Measurements from ENCODE around the gene TEKT1. TPM values are rescaled to one million over a fixed set of nuclear protein-coding genes. Genes with fewer than 3 reads are reported as not detected.

The TEKT1 gene
- polyA plus RNA-seq, 1 donor (not counting 4 experiments of a cell fraction or from before 2014, with no cell fraction given), result not detected

DNA sequence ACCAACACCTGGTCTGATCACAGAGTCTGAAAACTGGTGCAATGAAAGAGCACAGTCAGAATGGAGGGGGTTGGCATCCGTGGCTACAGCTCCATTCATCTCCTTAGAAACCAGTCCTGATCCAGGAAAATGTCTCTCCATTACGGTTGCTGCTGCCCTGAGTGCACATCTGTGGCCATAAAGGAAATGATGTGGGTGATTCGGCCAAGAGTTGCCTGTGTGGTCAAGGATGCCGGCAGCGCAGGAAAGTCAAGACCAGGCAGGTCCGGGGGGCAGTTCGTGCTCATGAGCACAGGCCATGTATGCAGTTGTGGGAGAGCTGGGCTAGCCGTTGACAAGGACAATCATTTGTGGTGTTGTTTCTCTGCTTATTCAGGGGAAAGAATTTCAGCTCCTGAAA, 69.8 kb downstream of the TEKT1 start:
- dilution Hi-C loops (cut with MboI; ENCODE audit: extremely low pct_ligation_motif_present, low sequenced_read_pairs), result no loop called here
- Histone ChIP-seq H3K27ac (ENCODE audit: control insufficient read depth, insufficient read depth, low read length) (no peak overlapping the region), H3K4me3 (ENCODE audit: control insufficient read depth in 2 of 3, extremely low read depth in 1 of 3, insufficient read depth in 2 of 3, low read depth in 1 of 3, low read length in 3 of 3) (no peak overlapping the region), H2AFZ (ENCODE audit: control insufficient read depth, low read length) (no peak overlapping the region), H4K20me1 (ENCODE audit: control insufficient read depth, extremely low read depth, insufficient read depth, low read length) (no peaks in the 10 kb centered on the region), H3K4me2 (ENCODE audit: control insufficient read depth, extremely low read depth, insufficient read depth, low read depth, low read length) (no peak overlapping the region), H3K9me1 (ENCODE audit: control insufficient read depth, extremely low read depth, insufficient read depth, low read length) (no peaks in the 10 kb centered on the region), H3K9ac (ENCODE audit: control insufficient read depth, extremely low read depth, insufficient read depth, low read length) (no peak overlapping the region), H3K79me2 (ENCODE audit: control insufficient read depth, insufficient read depth, low read length) (no peaks in the 10 kb centered on the region), H3K36me3 (ENCODE audit: control insufficient read depth in 2 of 2, extremely low read depth in 1 of 2, insufficient read depth in 2 of 2, low read length in 2 of 2) (peaks cover 0 to 3% of the 10 kb centered on the region in 2 experiments), H3K9me3 (ENCODE audit: control insufficient read depth, low read depth, low read length) (no peaks in the 10 kb centered on the region), H3K27me3 (ENCODE audit: control insufficient read depth, extremely low read depth, insufficient read depth, low read length) (no peaks in the 10 kb centered on the region), H3K4me1 (ENCODE audit: control insufficient read depth, extremely low read depth, insufficient read depth, low read length) (no peaks in the 10 kb centered on the region)
- DNase-seq (ENCODE audit: low read depth, low spot score) (no peak), FAIRE-seq (no peak)
- no peak for TF ChIP-seq EZH2 (IDR thresholded peaks at IDR 0.05; ENCODE audit: low read length)
- TF ChIP-seq, protein P1, sequence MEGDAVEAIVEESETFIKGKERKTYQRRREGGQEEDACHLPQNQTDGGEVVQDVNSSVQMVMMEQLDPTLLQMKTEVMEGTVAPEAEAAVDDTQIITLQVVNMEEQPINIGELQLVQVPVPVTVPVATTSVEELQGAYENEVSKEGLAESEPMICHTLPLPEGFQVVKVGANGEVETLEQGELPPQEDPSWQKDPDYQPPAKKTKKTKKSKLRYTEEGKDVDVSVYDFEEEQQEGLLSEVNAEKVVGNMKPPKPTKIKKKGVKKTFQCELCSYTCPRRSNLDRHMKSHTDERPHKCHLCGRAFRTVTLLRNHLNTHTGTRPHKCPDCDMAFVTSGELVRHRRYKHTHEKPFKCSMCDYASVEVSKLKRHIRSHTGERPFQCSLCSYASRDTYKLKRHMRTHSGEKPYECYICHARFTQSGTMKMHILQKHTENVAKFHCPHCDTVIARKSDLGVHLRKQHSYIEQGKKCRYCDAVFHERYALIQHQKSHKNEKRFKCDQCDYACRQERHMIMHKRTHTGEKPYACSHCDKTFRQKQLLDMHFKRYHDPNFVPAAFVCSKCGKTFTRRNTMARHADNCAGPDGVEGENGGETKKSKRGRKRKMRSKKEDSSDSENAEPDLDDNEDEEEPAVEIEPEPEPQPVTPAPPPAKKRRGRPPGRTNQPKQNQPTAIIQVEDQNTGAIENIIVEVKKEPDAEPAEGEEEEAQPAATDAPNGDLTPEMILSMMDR (optimal IDR thresholded peaks at IDR 0.05 in 1 of 3, IDR thresholded peaks at IDR 0.05 in 1 of 3, conservative IDR thresholded peaks at IDR 0.05 in 1 of 3; ENCODE audit: extremely low read depth in 1 of 3, insufficient read depth in 2 of 3, low read length in 3 of 3), result no peak

DNA sequence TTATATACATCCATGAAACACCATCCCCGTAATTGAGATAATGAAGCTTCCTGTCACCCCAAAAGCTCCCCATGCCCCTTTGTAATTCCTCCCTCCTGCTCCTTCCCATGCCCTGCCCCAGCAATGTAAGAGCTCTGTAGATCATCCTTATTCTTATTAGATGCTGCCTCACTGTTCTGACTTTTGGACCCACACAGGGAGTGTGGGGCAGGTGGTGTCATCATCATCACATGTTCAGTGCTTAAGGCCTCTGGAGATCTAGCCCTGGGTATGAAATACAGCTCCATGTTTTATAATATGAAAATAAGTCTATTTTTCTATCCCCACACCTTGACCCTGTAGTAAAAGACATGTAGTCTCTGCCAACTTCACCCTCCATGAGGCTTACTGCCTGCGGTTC, 73.8 kb downstream of the TEKT1 start:
- Histone ChIP-seq H3K9ac (ENCODE audit: control insufficient read depth, extremely low read depth, insufficient read depth, low read length) (no peak overlapping the region), H3K9me1 (ENCODE audit: control insufficient read depth, extremely low read depth, insufficient read depth, low read length) (no peaks in the 10 kb centered on the region), H3K4me1 (ENCODE audit: control insufficient read depth, extremely low read depth, insufficient read depth, low read length) (peaks cover 15% of the 10 kb centered on the region), H3K79me2 (ENCODE audit: control insufficient read depth, insufficient read depth, low read length) (no peaks in the 10 kb centered on the region), H4K20me1 (ENCODE audit: control insufficient read depth, extremely low read depth, insufficient read depth, low read length) (no peaks in the 10 kb centered on the region), H3K4me3 (ENCODE audit: control insufficient read depth in 2 of 3, extremely low read depth in 1 of 3, insufficient read depth in 2 of 3, low read depth in 1 of 3, low read length in 3 of 3) (no peak overlapping the region), H3K27ac (ENCODE audit: control insufficient read depth, insufficient read depth, low read length) (no peak overlapping the region), H3K36me3 (ENCODE audit: control insufficient read depth in 2 of 2, extremely low read depth in 1 of 2, insufficient read depth in 2 of 2, low read length in 2 of 2) (peaks cover 0 to 2% of the 10 kb centered on the region in 2 experiments), H3K4me2 (ENCODE audit: control insufficient read depth, extremely low read depth, insufficient read depth, low read depth, low read length) (no peak overlapping the region), H2AFZ (ENCODE audit: control insufficient read depth, low read length) (no peak overlapping the region), H3K27me3 (ENCODE audit: control insufficient read depth, extremely low read depth, insufficient read depth, low read length) (no peaks in the 10 kb centered on the region), H3K9me3 (ENCODE audit: control insufficient read depth, low read depth, low read length) (no peaks in the 10 kb centered on the region)
- DNase-seq (ENCODE audit: low read depth, low spot score) (no peak), FAIRE-seq (no peak)
- dilution Hi-C loops (cut with MboI; ENCODE audit: extremely low pct_ligation_motif_present, low sequenced_read_pairs), result no loop called here
- TF ChIP-seq, protein P1 (optimal IDR thresholded peaks at IDR 0.05 in 1 of 3, IDR thresholded peaks at IDR 0.05 in 1 of 3, conservative IDR thresholded peaks at IDR 0.05 in 1 of 3; ENCODE audit: extremely low read depth in 1 of 3, insufficient read depth in 2 of 3, low read length in 3 of 3), result no peak
- TF ChIP-seq EZH2 (IDR thresholded peaks at IDR 0.05; ENCODE audit: low read length), result no peak

Measured in keratinocyte (primary cell).